CD1c-positive myeloid dendritic cell (primary cell): ENCODE data around the gene ELAVL1.

ENCODE experiments used
- DNase-seq: peaks from one replicate; pipeline ENCODE4 v3.0.0-alpha.2; 2016; ENCODE audit errors: extremely low spot score

ELAVL1 gene

GRCh38 chr19:7986321-7987113 lies 18.9 kb downstream of the ELAVL1 start:
- DNase-seq: no peak

GRCh38 chr19:7985481-7985911 lies 19.9 kb downstream of the ELAVL1 start:
- peak; percentile 17 for DNase-seq

GRCh38 chr19:7983995-7984837 lies 21.2 kb downstream of the ELAVL1 start:
- no peak for DNase-seq

- no peak for DNase-seq
Observed at GRCh38 chr19:7983286-7983950, 22.0 kb downstream of the ELAVL1 start.

- no peak for DNase-seq
Observed at GRCh38 chr19:7982651-7983099, 22.8 kb downstream of the ELAVL1 start.

GRCh38 chr19:7982103-7982502 lies 23.3 kb downstream of the ELAVL1 start:
- DNase-seq: no peak

GRCh38 chr19:7981661-7982060 lies 23.8 kb downstream of the ELAVL1 start:
- DNase-seq: no peak

- no peak for DNase-seq
Observed at GRCh38 chr19:7981199-7981598, 24.2 kb downstream of the ELAVL1 start.

- DNase-seq: no peak
Observed at GRCh38 chr19:7980635-7981121, 24.8 kb downstream of the ELAVL1 start.

GRCh38 chr19:7980168-7980567 lies 25.3 kb downstream of the ELAVL1 start:
- DNase-seq: no peak

GRCh38 chr19:7979559-7979958 lies 25.9 kb downstream of the ELAVL1 start:
- DNase-seq: no peak

GRCh38 chr19:7979011-7979410 lies 26.4 kb downstream of the ELAVL1 start:
- no peak for DNase-seq

GRCh38 chr19:7978179-7978825 lies 27.1 kb downstream of the ELAVL1 start:
- DNase-seq: no peak

- no peak for DNase-seq
Observed at GRCh38 chr19:7977723-7978040, 27.8 kb downstream of the ELAVL1 start.

GRCh38 chr19:7977021-7977722 lies 28.3 kb downstream of the ELAVL1 start:
- DNase-seq: no peak

- no peak for DNase-seq
Observed at GRCh38 chr19:7976461-7976860, 29.0 kb downstream of the ELAVL1 start.

- no peak for DNase-seq
Observed at GRCh38 chr19:7975037-7975436, 30.4 kb downstream of the ELAVL1 start.

GRCh38 chr19:7973883-7974282 lies 31.6 kb downstream of the ELAVL1 start:
- no peak for DNase-seq

GRCh38 chr19:7971553-7972520 lies 33.6 kb downstream of the ELAVL1 start:
- no peak for DNase-seq
